Measurements from ENCODE around the gene FHIT. TPM values are rescaled to one million over a fixed set of nuclear protein-coding genes. Genes with fewer than 3 reads are reported as not detected.

FHIT gene
- total and polyA plus RNA-seq, 2 of the 4 experiments (the other 2 are of a cell fraction), result 0.07 TPM; not detected in 1

- H3K79me1 ChIP-seq (ENCODE audit: low read depth in 1 of 2, low read length in 2 of 2), result no peaks in the 10 kb centered on the region
- H3K56ac ChIP-seq (ENCODE audit: extremely low read depth, insufficient read depth, low read length), result no peak overlapping the region
- no peaks in the 10 kb centered on the region for H3K27me3 ChIP-seq (ENCODE audit: control insufficient read depth, insufficient read depth, low read length)
- H3K4ac ChIP-seq (ENCODE audit: low read depth, low read length), result no peak overlapping the region
- H2AK9ac ChIP-seq (replicated peaks; ENCODE audit: low read depth, low read length, poor library complexity), result no peak overlapping the region
- no peak for TF ChIP-seq CHD1 (IDR thresholded peaks at IDR 0.05; ENCODE audit: low read depth, low read length)
- no peak for TF ChIP-seq SMC3 (IDR thresholded peaks at IDR 0.05; ENCODE audit: low read depth, low read length)
- no peaks in the 10 kb centered on the region for H4K20me1 ChIP-seq (ENCODE audit: insufficient read depth, low read length)
- no peaks in the 10 kb centered on the region for H3K36me3 ChIP-seq (ENCODE audit: control insufficient read depth, insufficient read depth, low read length)
- ATAC-seq (ENCODE audit: low read depth) (no peak), DNase-seq (no peak)
- no peak overlapping the region for H3K4me3 ChIP-seq (ENCODE audit: insufficient read depth, low read depth, low read length)
- H3K9me1 ChIP-seq (ENCODE audit: insufficient read depth, low read length), result no peaks in the 10 kb centered on the region
- H3K4me2 ChIP-seq (ENCODE audit: low read depth, low read length), result no peak overlapping the region
- no peak overlapping the region for H2BK15ac ChIP-seq (ENCODE audit: low read depth, low read length)
- H4K91ac ChIP-seq (ENCODE audit: insufficient read depth, low read depth, low read length), result no peak overlapping the region
- ChIA-PET CTCF (no interaction called here), POLR2A (ENCODE audit: unreplicated experiment) (no interaction called here)
- no peaks in the 10 kb centered on the region for H3K4me1 ChIP-seq (ENCODE audit: control insufficient read depth, insufficient read depth, low read length)
- intact Hi-C loops (cut with micrococcal nuclease), result no loop called here
- no peak overlapping the region for H3K18ac ChIP-seq (ENCODE audit: low read depth, low read length)
- no peak overlapping the region for H2AK5ac ChIP-seq (ENCODE audit: low read depth, low read length)
- H2BK5ac ChIP-seq (ENCODE audit: low read depth, low read length, poor library complexity, severe bottlenecking), result no peak overlapping the region
- no peak overlapping the region for H4K8ac ChIP-seq (ENCODE audit: low read depth in 2 of 2, low read length in 2 of 2)
- H2BK120ac ChIP-seq (ENCODE audit: low read depth, low read length), result no peak overlapping the region
- no peak overlapping the region for H3K23ac ChIP-seq (ENCODE audit: low read depth, low read length)
- H3K9me3 ChIP-seq (ENCODE audit: control insufficient read depth, insufficient read depth, low read length), result no peaks in the 10 kb centered on the region; the same call in 1 of the 2 replicates
- H2AFZ ChIP-seq (replicated peaks; ENCODE audit: low read length, poor library complexity), result no peak overlapping the region
- no peak overlapping the region for H3K27ac ChIP-seq (ENCODE audit: insufficient read depth, low read length)
- no peak overlapping the region for H4K5ac ChIP-seq (ENCODE audit: low read depth, low read length)
- no peak overlapping the region for H3K9ac ChIP-seq (ENCODE audit: low read depth, low read length)
- H2BK20ac ChIP-seq (ENCODE audit: low read depth, low read length), result no peak overlapping the region
- in situ Hi-C loops (cut with MboI; ENCODE audit: low sequenced_read_pairs), result no loop called here
- no peak overlapping the region for H3K14ac ChIP-seq (replicated peaks; ENCODE audit: low read depth, low read length)
- dilution Hi-C loops (cut with HindIII; ENCODE audit: low sequenced_read_pairs, unreplicated experiment), result no loop called here
- no TSS peak for BruUV-seq (replicated peaks)
Measured at GRCh38 chr3:60167186-60167585, 1084.1 kb downstream of the FHIT start.
